Mesothelial cell of epicardium (in vitro differentiated cells): ENCODE measurements around the gene PRADC1. TPM values are rescaled to one million over a fixed set of nuclear protein-coding genes. Genes with fewer than 3 reads are reported as not detected.
"Not testable (repeated sequence)": the region's sequence is repeated elsewhere in the genome, so short reads cannot be mapped to it uniquely, and the experiment has no call there.

Experiments
- DNase-seq, 2 experiments: peaks; one replicate each; pipeline ENCODE4 v3.0.0; 2021; ENCODE audit warnings: low spot score in 2 of 2; ENCODE audit not compliant: unreplicated experiment in 2 of 2
- H3K27ac Mint-ChIP-seq: 2 replicates; pipeline ENCODE4 v1.8.0; 2021; ENCODE audit warnings: mixed read lengths
- H3K27me3 Mint-ChIP-seq: 2 replicates; pipeline ENCODE4 v1.8.0; 2021; ENCODE audit warnings: low read depth, mixed read lengths
- H3K36me3 Mint-ChIP-seq: 2 replicates; pipeline ENCODE4 v1.8.0; 2021; ENCODE audit warnings: mixed read lengths
- H3K4me1 Mint-ChIP-seq: 2 replicates; pipeline ENCODE4 v1.8.0; 2021; ENCODE audit warnings: mixed read lengths
- H3K4me3 Mint-ChIP-seq: 2 replicates; pipeline ENCODE4 v1.8.0; 2021; ENCODE audit warnings: mild to moderate bottlenecking, moderate library complexity, mixed read lengths
- H3K9me3 Mint-ChIP-seq: 2 replicates; pipeline ENCODE4 v1.8.0; 2021; ENCODE audit warnings: mixed read lengths
- CTCF ChIP-seq: fragments of 200-600 bp; sonication (generic); IDR thresholded peaks from one replicate; pipeline ENCODE4 v1.5.0; 2021; ENCODE audit warnings: antibody characterized with exemption; ENCODE audit not compliant: unreplicated experiment
- total RNA-seq: library from RNA; stranded (reverse); gene quantifications from 3 replicates; pipeline ENCODE4 v1.2.1, GENCODE V29; 2021

The PRADC1 gene
- total RNA-seq, 1 donor from 2014 or later: 5.9 TPM

- no peak for TF ChIP-seq CTCF
- Mint-ChIP-seq H3K27ac (no peak overlapping the region), H3K27me3 (peaks cover 37% of the 10 kb centered on the region), H3K9me3 (no peaks in the 10 kb centered on the region), H3K4me3 (no peak overlapping the region), H3K36me3 (no peaks in the 10 kb centered on the region), H3K4me1 (peaks cover 10% of the 10 kb centered on the region)
- DNase-seq: no peak
Measured at GRCh38 chr2:73264783-73265182, 31.7 kb upstream of the PRADC1 start.

- no peak for DNase-seq
- peaks cover 10% of the 10 kb centered on the region for H3K4me1 Mint-ChIP-seq
- H3K27ac Mint-ChIP-seq: no peak overlapping the region
- no peaks in the 10 kb centered on the region for H3K9me3 Mint-ChIP-seq
- no peak overlapping the region for H3K4me3 Mint-ChIP-seq
- peaks cover 34% of the 10 kb centered on the region for H3K27me3 Mint-ChIP-seq
- H3K36me3 Mint-ChIP-seq: no peaks in the 10 kb centered on the region
- no peak for TF ChIP-seq CTCF
Measured at GRCh38 chr2:73264332-73264606, 31.2 kb upstream of the PRADC1 start.

GRCh38 chr2:73263540-73264331, 30.7 kb upstream of the PRADC1 start:
- H3K9me3 Mint-ChIP-seq: no peaks in the 10 kb centered on the region
- no peak overlapping the region for H3K27ac Mint-ChIP-seq
- DNase-seq: no peak
- no peak for TF ChIP-seq CTCF
- no peaks in the 10 kb centered on the region for H3K36me3 Mint-ChIP-seq
- peaks cover 10% of the 10 kb centered on the region for H3K4me1 Mint-ChIP-seq
- H3K4me3 Mint-ChIP-seq: no peak overlapping the region
- peaks cover 32% of the 10 kb centered on the region for H3K27me3 Mint-ChIP-seq

- H3K27me3 Mint-ChIP-seq: peaks cover 23% of the 10 kb centered on the region
- not testable (repeated sequence) for H3K36me3 Mint-ChIP-seq, DNase-seq, H3K27ac Mint-ChIP-seq, H3K4me3 Mint-ChIP-seq, H3K4me1 Mint-ChIP-seq, H3K9me3 Mint-ChIP-seq
Measured at GRCh38 chr2:73262691-73263429, 29.8 kb upstream of the PRADC1 start.

GRCh38 chr2:73262108-73262651, 29.1 kb upstream of the PRADC1 start:
- no peak overlapping the region for H3K27ac Mint-ChIP-seq
- no peak for TF ChIP-seq CTCF

GRCh38 chr2:73260338-73260984, 27.4 kb upstream of the PRADC1 start:
- no peak for DNase-seq
- Mint-ChIP-seq H3K27ac (no peak overlapping the region), H3K36me3 (no peaks in the 10 kb centered on the region), H3K4me1 (no peaks in the 10 kb centered on the region), H3K9me3 (no peaks in the 10 kb centered on the region), H3K4me3 (no peak overlapping the region), H3K27me3 (peaks cover 3% of the 10 kb centered on the region)
- TF ChIP-seq CTCF: no peak

More at GRCh38 chr2:73262108-73262651, 29.1 kb upstream of the PRADC1 start:
- H3K9me3 Mint-ChIP-seq: no peaks in the 10 kb centered on the region
- H3K27me3 Mint-ChIP-seq: peaks cover 16% of the 10 kb centered on the region
- no peaks in the 10 kb centered on the region for H3K36me3 Mint-ChIP-seq
- no peak for DNase-seq
- no peak overlapping the region for H3K4me3 Mint-ChIP-seq
- no peaks in the 10 kb centered on the region for H3K4me1 Mint-ChIP-seq
